NCI-H1694 treated with DMSO at 0.1 percent for 48 hours (cell line): Measurements from ENCODE around the gene PCBP3.

Source experiments
- DNase-seq: peaks from one replicate; lab custom pipeline; 2025; lab: John Stamatoyannopoulos, UW

Gene PCBP3

GRCh38 chr21:45862543-45863207, 219.2 kb downstream of the PCBP3 start:
- DNase-seq = no peak

GRCh38 chr21:45863267-45863666, 219.7 kb downstream of the PCBP3 start:
- DNase-seq = no peak

GRCh38 chr21:45863751-45864150, 220.2 kb downstream of the PCBP3 start:
- DNase-seq = no peak

GRCh38 chr21:45864436-45864835, 220.9 kb downstream of the PCBP3 start:
- DNase-seq = no peak

- DNase-seq = no peak
Measured at GRCh38 chr21:45865106-45865835, 221.7 kb downstream of the PCBP3 start.

- no peak for DNase-seq
Measured at GRCh38 chr21:45866551-45866950, 223.0 kb downstream of the PCBP3 start.

GRCh38 chr21:45867041-45867666, 223.6 kb downstream of the PCBP3 start:
- no peak for DNase-seq

- DNase-seq = no peak
Measured at GRCh38 chr21:45867671-45868081, 224.2 kb downstream of the PCBP3 start.

- DNase-seq = no peak
Measured at GRCh38 chr21:45868086-45868485, 224.6 kb downstream of the PCBP3 start.

GRCh38 chr21:45868488-45868887, 225.0 kb downstream of the PCBP3 start:
- no peak for DNase-seq

- DNase-seq = no peak
Measured at GRCh38 chr21:45869121-45870007, 225.8 kb downstream of the PCBP3 start.

- no peak for DNase-seq
Measured at GRCh38 chr21:45870421-45870820, 226.9 kb downstream of the PCBP3 start.

GRCh38 chr21:45870851-45871615, 227.5 kb downstream of the PCBP3 start:
- DNase-seq = no peak

GRCh38 chr21:45871616-45872236, 228.2 kb downstream of the PCBP3 start:
- DNase-seq = no peak

GRCh38 chr21:45872471-45872870, 228.9 kb downstream of the PCBP3 start:
- no peak for DNase-seq

- DNase-seq = no peak
Measured at GRCh38 chr21:45872902-45873301, 229.4 kb downstream of the PCBP3 start.

GRCh38 chr21:45873418-45873817, 229.9 kb downstream of the PCBP3 start:
- no peak for DNase-seq

GRCh38 chr21:45873866-45874265, 230.3 kb downstream of the PCBP3 start:
- DNase-seq = no peak

GRCh38 chr21:45874716-45875415, 231.3 kb downstream of the PCBP3 start:
- no peak for DNase-seq

GRCh38 chr21:45875416-45875760, 231.9 kb downstream of the PCBP3 start:
- no peak for DNase-seq
